Measurements from ENCODE around the gene AGAP1.

DNA sequence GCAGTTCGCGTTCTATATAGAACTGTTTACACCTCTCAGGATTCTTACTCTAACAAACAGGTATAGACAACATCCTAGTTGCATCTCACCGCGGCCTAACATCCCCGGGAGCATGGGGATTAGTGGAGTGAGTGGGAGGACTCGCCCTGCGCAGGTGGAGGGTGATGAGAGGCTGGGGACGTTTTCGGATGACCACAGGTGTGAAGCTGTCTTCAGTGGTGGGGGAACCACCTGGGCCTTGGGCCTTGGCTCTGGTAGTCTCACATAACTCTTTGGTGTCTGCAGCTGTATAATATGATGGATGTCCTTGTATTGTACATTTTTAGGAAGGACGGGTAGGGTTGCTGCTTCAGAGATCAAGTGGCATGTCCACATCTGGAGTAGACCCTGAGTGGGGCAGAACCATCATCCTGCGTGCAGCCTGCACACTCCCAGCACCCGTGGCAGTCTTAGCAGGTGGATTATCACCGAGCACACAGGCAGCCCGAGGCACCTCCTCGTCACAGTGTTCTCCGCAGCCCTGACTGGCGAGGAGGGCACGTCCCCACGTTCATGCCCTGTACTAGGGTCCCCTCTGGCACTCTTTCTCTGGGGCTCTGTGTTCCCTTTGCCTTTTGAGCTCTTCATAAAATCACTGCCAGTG lies 56.0 kb downstream of the AGAP1 start:
- TF ChIP-seq RAD21 (conservative IDR thresholded peaks at IDR 0.05 in 1 of 2, IDR thresholded peaks at IDR 0.05 in 1 of 2), result no peak
- TF ChIP-seq CHD2 (IDR thresholded peaks at IDR 0.05; ENCODE audit: low read length, partially characterized antibody), result no peak
- TF ChIP-seq JUN (IDR thresholded peaks at IDR 0.05), result no peak
- no peak for TF ChIP-seq ESRRA (IDR thresholded peaks at IDR 0.05; ENCODE audit: borderline replicate concordance, low read length)
- TF ChIP-seq, protein P1, sequence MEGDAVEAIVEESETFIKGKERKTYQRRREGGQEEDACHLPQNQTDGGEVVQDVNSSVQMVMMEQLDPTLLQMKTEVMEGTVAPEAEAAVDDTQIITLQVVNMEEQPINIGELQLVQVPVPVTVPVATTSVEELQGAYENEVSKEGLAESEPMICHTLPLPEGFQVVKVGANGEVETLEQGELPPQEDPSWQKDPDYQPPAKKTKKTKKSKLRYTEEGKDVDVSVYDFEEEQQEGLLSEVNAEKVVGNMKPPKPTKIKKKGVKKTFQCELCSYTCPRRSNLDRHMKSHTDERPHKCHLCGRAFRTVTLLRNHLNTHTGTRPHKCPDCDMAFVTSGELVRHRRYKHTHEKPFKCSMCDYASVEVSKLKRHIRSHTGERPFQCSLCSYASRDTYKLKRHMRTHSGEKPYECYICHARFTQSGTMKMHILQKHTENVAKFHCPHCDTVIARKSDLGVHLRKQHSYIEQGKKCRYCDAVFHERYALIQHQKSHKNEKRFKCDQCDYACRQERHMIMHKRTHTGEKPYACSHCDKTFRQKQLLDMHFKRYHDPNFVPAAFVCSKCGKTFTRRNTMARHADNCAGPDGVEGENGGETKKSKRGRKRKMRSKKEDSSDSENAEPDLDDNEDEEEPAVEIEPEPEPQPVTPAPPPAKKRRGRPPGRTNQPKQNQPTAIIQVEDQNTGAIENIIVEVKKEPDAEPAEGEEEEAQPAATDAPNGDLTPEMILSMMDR (IDR thresholded peaks at IDR 0.05), result no peak
- no peak for TF ChIP-seq MAFK (IDR thresholded peaks at IDR 0.05; ENCODE audit: partially characterized antibody)
- TF ChIP-seq SREBF2 (IDR thresholded peaks at IDR 0.05), result no peak
- no peak for TF ChIP-seq BHLHE40 (IDR thresholded peaks at IDR 0.05; ENCODE audit: low read depth, low read length)
- no peak for TF ChIP-seq POLR2A (IDR thresholded peaks at IDR 0.05; ENCODE audit: low read length)

All from A549 (cell line).